ENCODE measurements around the gene PLEKHO1.

Gene PLEKHO1

DNA sequence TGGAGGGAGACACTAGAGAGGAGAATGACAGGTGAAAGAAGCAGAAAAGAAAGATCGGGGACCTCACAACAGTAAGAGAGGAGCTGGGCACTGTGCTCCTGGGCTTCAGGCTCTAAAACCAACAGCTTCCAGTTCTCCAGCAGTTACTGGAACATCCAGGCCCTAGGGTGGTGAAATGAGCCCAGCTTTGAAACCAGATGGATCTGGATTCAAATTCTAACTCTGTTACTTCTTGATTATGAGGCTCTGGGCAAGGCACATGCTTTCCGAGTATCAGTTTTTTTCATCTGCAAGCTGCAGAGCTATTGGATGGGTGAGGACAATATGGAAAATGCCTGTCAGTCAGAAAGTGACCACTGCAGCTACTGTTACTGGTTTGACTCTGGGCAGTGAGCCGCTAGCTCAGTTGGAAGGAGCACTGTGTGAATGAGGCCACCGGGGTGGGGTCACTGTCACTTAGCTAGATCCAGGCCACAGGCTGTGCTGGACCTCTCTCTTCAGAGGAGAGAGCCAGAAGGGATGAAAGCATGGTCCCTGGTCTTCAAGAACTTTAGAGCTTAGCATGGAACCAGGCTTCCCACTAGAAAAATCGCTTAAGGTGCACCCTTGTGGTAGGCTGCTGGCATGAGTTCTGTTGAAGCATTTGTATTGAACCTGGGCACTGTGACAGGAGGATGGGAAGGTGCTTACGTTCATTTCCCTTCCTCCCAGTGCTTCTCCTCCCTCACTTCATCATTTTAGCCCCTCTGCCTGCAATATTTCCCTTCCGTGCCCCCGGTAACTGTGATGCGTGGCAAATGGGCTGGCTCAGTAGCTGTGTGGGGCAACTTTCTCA, 12.2 kb downstream of the PLEKHO1 start:
- ChIA-PET POLR2A (interaction anchor here (0.6 to 1.1 kb wide), 4 partner anchors 10 to 53 kb away, joined by 3 to 5 read pairs (median 4); no protein-coding TSS in a partner anchor), CTCF (interaction anchor here (0.6 to 2.4 kb wide), 7 partner anchors 11 to 200 kb away, joined by 3 to 12 read pairs (median 3); no protein-coding TSS in a partner anchor)
- H3K9me3 ChIP-seq (ENCODE audit: control insufficient read depth, insufficient read depth, low read depth, low read length) = no peaks in the 10 kb centered on the region
- no peak overlapping the region for H3K4me3 ChIP-seq (ENCODE audit: low read depth, low read length)
- TF ChIP-seq, protein P1, sequence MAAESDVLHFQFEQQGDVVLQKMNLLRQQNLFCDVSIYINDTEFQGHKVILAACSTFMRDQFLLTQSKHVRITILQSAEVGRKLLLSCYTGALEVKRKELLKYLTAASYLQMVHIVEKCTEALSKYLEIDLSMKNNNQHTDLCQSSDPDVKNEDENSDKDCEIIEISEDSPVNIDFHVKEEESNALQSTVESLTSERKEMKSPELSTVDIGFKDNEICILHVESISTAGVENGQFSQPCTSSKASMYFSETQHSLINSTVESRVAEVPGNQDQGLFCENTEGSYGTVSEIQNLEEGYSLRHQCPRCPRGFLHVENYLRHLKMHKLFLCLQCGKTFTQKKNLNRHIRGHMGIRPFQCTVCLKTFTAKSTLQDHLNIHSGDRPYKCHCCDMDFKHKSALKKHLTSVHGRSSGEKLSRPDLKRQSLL (tag by site-specific recombination; IDR thresholded peaks at IDR 0.05) = no peak
- TF ChIP-seq ZNF10 (tag by site-specific recombination; IDR thresholded peaks at IDR 0.05) (no peak), ZNF341 (tag by site-specific recombination; IDR thresholded peaks at IDR 0.05; ENCODE audit: low read depth) (peak; percentile 35), ZNF350 (tag by site-specific recombination; IDR thresholded peaks at IDR 0.05) (no peak), ZNF791 (tag by site-specific recombination; IDR thresholded peaks at IDR 0.05) (no peak), ZNF391 (tag by site-specific recombination; IDR thresholded peaks at IDR 0.05; ENCODE audit: borderline replicate concordance, low read depth) (no peak), PRDM1 (tag by site-specific recombination; IDR thresholded peaks at IDR 0.05) (no peak), ZNF214 (tag by site-specific recombination; IDR thresholded peaks at IDR 0.05; ENCODE audit: borderline replicate concordance) (no peak), ZNF585B (tag by site-specific recombination; IDR thresholded peaks at IDR 0.05) (0 out of 2 replicates have a peak, but pooled peaks have one; percentile 16)
- TF ChIP-seq, protein P2, sequence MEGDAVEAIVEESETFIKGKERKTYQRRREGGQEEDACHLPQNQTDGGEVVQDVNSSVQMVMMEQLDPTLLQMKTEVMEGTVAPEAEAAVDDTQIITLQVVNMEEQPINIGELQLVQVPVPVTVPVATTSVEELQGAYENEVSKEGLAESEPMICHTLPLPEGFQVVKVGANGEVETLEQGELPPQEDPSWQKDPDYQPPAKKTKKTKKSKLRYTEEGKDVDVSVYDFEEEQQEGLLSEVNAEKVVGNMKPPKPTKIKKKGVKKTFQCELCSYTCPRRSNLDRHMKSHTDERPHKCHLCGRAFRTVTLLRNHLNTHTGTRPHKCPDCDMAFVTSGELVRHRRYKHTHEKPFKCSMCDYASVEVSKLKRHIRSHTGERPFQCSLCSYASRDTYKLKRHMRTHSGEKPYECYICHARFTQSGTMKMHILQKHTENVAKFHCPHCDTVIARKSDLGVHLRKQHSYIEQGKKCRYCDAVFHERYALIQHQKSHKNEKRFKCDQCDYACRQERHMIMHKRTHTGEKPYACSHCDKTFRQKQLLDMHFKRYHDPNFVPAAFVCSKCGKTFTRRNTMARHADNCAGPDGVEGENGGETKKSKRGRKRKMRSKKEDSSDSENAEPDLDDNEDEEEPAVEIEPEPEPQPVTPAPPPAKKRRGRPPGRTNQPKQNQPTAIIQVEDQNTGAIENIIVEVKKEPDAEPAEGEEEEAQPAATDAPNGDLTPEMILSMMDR (tag by site-specific recombination; IDR thresholded peaks at IDR 0.05) = 0 out of 2 replicates have a peak, but pooled peaks have one; percentile 19
- TF ChIP-seq, protein P3, sequence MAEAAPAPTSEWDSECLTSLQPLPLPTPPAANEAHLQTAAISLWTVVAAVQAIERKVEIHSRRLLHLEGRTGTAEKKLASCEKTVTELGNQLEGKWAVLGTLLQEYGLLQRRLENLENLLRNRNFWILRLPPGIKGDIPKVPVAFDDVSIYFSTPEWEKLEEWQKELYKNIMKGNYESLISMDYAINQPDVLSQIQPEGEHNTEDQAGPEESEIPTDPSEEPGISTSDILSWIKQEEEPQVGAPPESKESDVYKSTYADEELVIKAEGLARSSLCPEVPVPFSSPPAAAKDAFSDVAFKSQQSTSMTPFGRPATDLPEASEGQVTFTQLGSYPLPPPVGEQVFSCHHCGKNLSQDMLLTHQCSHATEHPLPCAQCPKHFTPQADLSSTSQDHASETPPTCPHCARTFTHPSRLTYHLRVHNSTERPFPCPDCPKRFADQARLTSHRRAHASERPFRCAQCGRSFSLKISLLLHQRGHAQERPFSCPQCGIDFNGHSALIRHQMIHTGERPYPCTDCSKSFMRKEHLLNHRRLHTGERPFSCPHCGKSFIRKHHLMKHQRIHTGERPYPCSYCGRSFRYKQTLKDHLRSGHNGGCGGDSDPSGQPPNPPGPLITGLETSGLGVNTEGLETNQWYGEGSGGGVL (tag by site-specific recombination; IDR thresholded peaks at IDR 0.05) = no peak
- no peak overlapping the region; the same call in 1 of the 2 replicates for H3K27ac ChIP-seq (ENCODE audit: extremely low read depth, low read depth, low read length)
- H3K4me1 ChIP-seq (ENCODE audit: control insufficient read depth, insufficient read depth, low read length) = no peaks in the 10 kb centered on the region
- H3K36me3 ChIP-seq (ENCODE audit: control insufficient read depth in 2 of 2, insufficient read depth in 1 of 2, low read length in 2 of 2) = peaks cover 0 to 34% of the 10 kb centered on the region in 2 experiments; a peak in 1 of 3 replicates

DNA sequence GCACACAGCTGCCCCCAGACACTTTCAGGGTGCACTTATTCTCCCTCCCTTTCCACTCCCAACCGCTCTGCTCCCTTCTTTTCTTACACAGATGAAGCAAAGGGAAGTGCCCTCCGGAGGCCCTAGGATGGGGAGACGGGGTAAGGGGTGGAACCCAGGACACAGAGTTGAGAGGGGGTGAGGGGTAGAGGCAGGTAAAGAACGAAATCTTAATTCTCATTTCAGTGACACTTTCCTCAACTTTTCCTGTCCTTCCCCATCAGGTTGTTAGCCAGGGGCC, 12.8 kb downstream of the PLEKHO1 start:
- Histone ChIP-seq H3K4me1 (ENCODE audit: control insufficient read depth, insufficient read depth, low read length) (no peaks in the 10 kb centered on the region), H3K27ac (ENCODE audit: extremely low read depth, low read depth, low read length) (peak overlapping the region; percentile 28), H3K9me3 (ENCODE audit: control insufficient read depth, insufficient read depth, low read depth, low read length) (no peaks in the 10 kb centered on the region), H3K4me3 (ENCODE audit: low read depth, low read length) (no peak overlapping the region), H3K36me3 (ENCODE audit: control insufficient read depth in 2 of 2, insufficient read depth in 1 of 2, low read length in 2 of 2) (peaks cover 0 to 28% of the 10 kb centered on the region in 2 experiments; a peak in 1 of 3 replicates)
- CTCF ChIA-PET = interaction anchor here (0.5 to 2.4 kb wide), 5 partner anchors 16 to 90 kb away, joined by 3 to 12 read pairs (median 4); no protein-coding TSS in a partner anchor
- TF ChIP-seq ZNF585B (tag by site-specific recombination; IDR thresholded peaks at IDR 0.05) (0 out of 2 replicates have a peak, but pooled peaks have one; percentile 1), ZBTB17 (tag by site-specific recombination; IDR thresholded peaks at IDR 0.05) (no peak), IKZF3 (tag by site-specific recombination; IDR thresholded peaks at IDR 0.05) (no peak)
- POLR2A ChIA-PET = interaction anchor here (1.0 kb wide), 1 partner anchor 13 kb away, joined by 3 read pairs; the partner anchor contains the start of gene PLEKHO1

Measured in HEK293 (cell line).